Lower lobe of right lung (tissue), 2 donors: ENCODE results near the gene CCDC201. TPM values are rescaled to one million over a fixed set of nuclear protein-coding genes. Genes with fewer than 3 reads are reported as not detected.
A peak's percentile ranks its signal among the peaks of the same experiment; 100 is the strongest.

Experiments
- ATAC-seq, 2 donors: fragments of 200-7000 bp; cut with Tn5 transposase; one replicate each; pipeline ENCODE4 v1.9.1; 2020 to 2022; ENCODE audit warnings: mild to moderate bottlenecking in 2 of 2, moderate library complexity in 2 of 2
- DNase-seq: peaks from one replicate; pipeline ENCODE4 v3.0.0-alpha.2; 2020
- H3K27ac ChIP-seq: fragments of 200-600 bp; one replicate; pipeline ENCODE4 v1.8.0; 2022
- H3K27me3 ChIP-seq: fragments of 200-600 bp; one replicate; pipeline ENCODE4 v1.8.0; 2022; ENCODE audit warnings: low read depth
- H3K36me3 ChIP-seq: fragments of 200-600 bp; one replicate; pipeline ENCODE4 v1.8.0; 2022; ENCODE audit warnings: mild to moderate bottlenecking
- H3K4me1 ChIP-seq: fragments of 200-600 bp; one replicate; pipeline ENCODE4 v1.8.0; 2022
- H3K4me3 ChIP-seq: fragments of 200-600 bp; one replicate; pipeline ENCODE4 v1.8.0; 2022; ENCODE audit warnings: mild to moderate bottlenecking
- H3K9me3 ChIP-seq: fragments of 200-600 bp; one replicate; pipeline ENCODE4 v1.8.0; 2022
- intact Hi-C: fragments of 100-400 bp; cut with DNase I; formaldehyde crosslinking; loops from one replicate; pipeline ENCODE4 v1.11.0; 2022
- long read RNA-seq: library from polyadenylated mRNA; unstranded; transcript quantifications from one replicate; pipeline ENCODE4 v2.0.0, GENCODE V29; 2021
- total RNA-seq: library from RNA; stranded (reverse); fragmentation: NEBNext Ultra II Directional; extraction: Animal tissue kit (Norgen Biotek cat#: 25700); gene quantifications from one replicate; pipeline ENCODE4 v1.2.1, GENCODE V29; 2021
- TF ChIP-seq, protein P1 (sequence below): fragments of 200-600 bp; IDR thresholded peaks from one replicate; pipeline ENCODE4 v1.8.0; 2022; ENCODE audit warnings: antibody characterized with exemption, mild to moderate bottlenecking
- donor health status: DM: no; HTN: yes; CAD: no; lungs with severe emphysema.

Gene CCDC201, protein sequence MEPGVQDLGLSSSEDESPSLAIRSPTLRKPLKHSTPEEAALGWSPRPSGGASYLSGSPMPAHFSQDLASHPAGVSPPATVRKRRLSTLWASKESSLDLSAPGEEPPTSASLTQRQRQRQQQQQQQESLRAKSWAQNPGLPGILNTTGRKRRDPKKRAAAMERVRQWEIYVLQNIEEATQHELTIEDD
- total RNA-seq: not detected
- long read RNA-seq: 0 reads

GRCh38 chr7:45873035-45873354 is at the start of gene CCDC201:
Gene CCDC201, minus strand, starts transcription at chr7:45873082. Its CDS starts 75 bp downstream, at chr7:45873007.
- Histone ChIP-seq H3K27me3 (no peaks in the 10 kb centered on the region), H3K9me3 (peaks cover 5% of the 10 kb centered on the region), H3K36me3 (no peaks in the 10 kb centered on the region), H3K4me1 (no peaks in the 10 kb centered on the region), H3K27ac (no peak within 1 kb of the TSS), H3K4me3 (no peak within 1 kb of the TSS)
- intact Hi-C loops: no loop called here
- DNase-seq: no peak
- no peak for ATAC-seq
- TF ChIP-seq, protein P1, sequence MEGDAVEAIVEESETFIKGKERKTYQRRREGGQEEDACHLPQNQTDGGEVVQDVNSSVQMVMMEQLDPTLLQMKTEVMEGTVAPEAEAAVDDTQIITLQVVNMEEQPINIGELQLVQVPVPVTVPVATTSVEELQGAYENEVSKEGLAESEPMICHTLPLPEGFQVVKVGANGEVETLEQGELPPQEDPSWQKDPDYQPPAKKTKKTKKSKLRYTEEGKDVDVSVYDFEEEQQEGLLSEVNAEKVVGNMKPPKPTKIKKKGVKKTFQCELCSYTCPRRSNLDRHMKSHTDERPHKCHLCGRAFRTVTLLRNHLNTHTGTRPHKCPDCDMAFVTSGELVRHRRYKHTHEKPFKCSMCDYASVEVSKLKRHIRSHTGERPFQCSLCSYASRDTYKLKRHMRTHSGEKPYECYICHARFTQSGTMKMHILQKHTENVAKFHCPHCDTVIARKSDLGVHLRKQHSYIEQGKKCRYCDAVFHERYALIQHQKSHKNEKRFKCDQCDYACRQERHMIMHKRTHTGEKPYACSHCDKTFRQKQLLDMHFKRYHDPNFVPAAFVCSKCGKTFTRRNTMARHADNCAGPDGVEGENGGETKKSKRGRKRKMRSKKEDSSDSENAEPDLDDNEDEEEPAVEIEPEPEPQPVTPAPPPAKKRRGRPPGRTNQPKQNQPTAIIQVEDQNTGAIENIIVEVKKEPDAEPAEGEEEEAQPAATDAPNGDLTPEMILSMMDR: no peak

DNA sequence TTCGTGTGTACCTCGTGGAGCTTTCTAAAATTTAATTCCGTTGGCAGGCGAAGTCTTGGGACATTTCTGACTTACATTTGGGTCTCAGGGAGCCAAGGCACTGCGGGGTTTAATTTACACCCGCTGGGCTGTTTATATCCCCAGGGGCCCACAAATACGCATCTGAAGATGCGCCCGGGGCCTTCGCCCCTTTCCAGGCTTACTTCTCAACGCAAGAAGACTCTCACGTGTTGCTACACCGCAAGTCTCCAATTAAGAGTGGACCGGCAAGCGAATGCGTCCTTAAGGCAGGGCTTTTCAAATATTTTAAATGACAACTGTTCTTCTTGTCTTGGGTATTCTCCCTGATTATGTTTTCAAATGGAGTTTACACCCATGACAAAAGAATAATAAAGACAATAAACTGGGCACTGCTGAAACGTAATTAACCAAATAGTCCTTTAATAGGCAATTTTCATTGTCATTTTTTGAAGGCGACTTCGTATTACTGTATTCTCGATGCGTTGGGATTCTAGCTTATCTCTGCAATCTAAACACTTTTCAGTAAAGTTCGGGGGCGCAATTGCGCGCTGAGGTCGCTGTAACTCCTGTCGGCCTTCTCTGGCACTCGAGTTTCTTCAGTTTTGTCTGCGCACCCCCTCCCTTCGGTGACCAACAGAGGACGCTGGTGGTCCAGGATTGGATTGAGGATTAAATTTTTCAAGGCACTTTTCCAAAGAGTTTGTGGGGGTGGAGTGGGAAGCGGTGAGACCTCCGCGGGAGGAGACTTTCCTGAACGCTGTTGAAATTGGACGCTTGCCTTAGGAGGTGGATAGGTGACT is 49.0 kb upstream of the CCDC201 start:
- Histone ChIP-seq H3K4me3 (peak overlapping the region; percentile 51), H3K4me1 (peaks cover 27% of the 10 kb centered on the region), H3K27ac (no peak overlapping the region), H3K9me3 (no peaks in the 10 kb centered on the region), H3K36me3 (no peaks in the 10 kb centered on the region), H3K27me3 (peaks cover 51% of the 10 kb centered on the region)
- TF ChIP-seq, protein P1: peak; percentile 74
- peak in 1 of 2 donors; percentile 43 for ATAC-seq
- intact Hi-C loops: no loop called here
- DNase-seq: peak; percentile 51

DNA sequence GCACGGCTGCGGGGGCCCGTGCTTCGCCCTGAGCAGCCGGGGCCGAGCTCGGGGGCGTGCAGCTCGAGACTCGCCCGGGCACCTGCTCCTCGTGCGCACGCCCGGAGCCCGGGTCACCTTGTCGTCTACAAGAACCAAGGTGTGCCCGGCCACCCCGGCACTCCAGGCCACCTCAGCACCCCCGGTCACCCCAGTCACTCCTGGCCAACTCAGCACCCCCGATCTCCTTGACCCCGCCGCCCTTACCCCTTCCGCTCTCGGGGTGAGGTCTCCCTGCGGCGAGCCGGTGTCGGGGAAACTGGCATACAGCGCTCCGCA is 48.5 kb upstream of the CCDC201 start:
- DNase-seq: no peak
- peaks cover 27% of the 10 kb centered on the region for H3K4me1 ChIP-seq
- peaks cover 51% of the 10 kb centered on the region for H3K27me3 ChIP-seq
- no peak overlapping the region for H3K27ac ChIP-seq
- intact Hi-C loops: no loop called here
- no peaks in the 10 kb centered on the region for H3K36me3 ChIP-seq
- H3K4me3 ChIP-seq: peak overlapping the region; percentile 51
- no peaks in the 10 kb centered on the region for H3K9me3 ChIP-seq
- ATAC-seq: peak in 1 of 2 donors; percentile 2
- TF ChIP-seq, protein P1: no peak

- Histone ChIP-seq H3K36me3 (no peaks in the 10 kb centered on the region), H3K27ac (no peak within 1 kb of the TSS), H3K4me1 (peaks cover 27% of the 10 kb centered on the region), H3K9me3 (no peaks in the 10 kb centered on the region), H3K27me3 (peaks cover 51% of the 10 kb centered on the region), H3K4me3 (peak within 1 kb of the TSS; percentile 51)
- DNase-seq (peak; percentile 55), ATAC-seq (peak; percentile 31 to 89)
- TF ChIP-seq, protein P1: no peak
- intact Hi-C loops: no loop called here
Measured at GRCh38 chr7:45920502-45921380, 47.9 kb upstream of the CCDC201 start, which contains the start of gene IGFBP3. Gene IGFBP3, minus strand, starts transcription at chr7:45921272. Its CDS starts 132 bp downstream, at chr7:45921140.

GRCh38 chr7:45919993-45920459 is 47.1 kb upstream of the CCDC201 start:
- Histone ChIP-seq H3K4me1 (peaks cover 27% of the 10 kb centered on the region), H3K4me3 (peak overlapping the region; percentile 51), H3K9me3 (no peaks in the 10 kb centered on the region), H3K27me3 (peaks cover 51% of the 10 kb centered on the region), H3K36me3 (no peaks in the 10 kb centered on the region), H3K27ac (no peak overlapping the region)
- ATAC-seq: no peak
- TF ChIP-seq, protein P1: no peak
- DNase-seq: no peak
- intact Hi-C loops: loop anchor here (10.0 kb wide), 1 partner anchor 1265 kb away; no protein-coding TSS in a partner anchor
